H9 (cell line): ENCODE results near the gene EHHADH. TPM values are rescaled to one million over a fixed set of nuclear protein-coding genes. Genes with fewer than 3 reads are reported as not detected.

Source experiments
- DNase-seq: peaks from one replicate; pipeline ENCODE4 v3.0.0-alpha.2; 2017
- H2AFZ ChIP-seq: one replicate; pipeline ENCODE4 v1.6.1; 2013; ENCODE audit warnings: mild to moderate bottlenecking, low read length, control low read depth, moderate library complexity
- H2AK5ac ChIP-seq: 2 replicates; pipeline ENCODE4 v1.6.1; 2013; ENCODE audit warnings: low read length, control low read depth, mixed read lengths; ENCODE audit not compliant: insufficient read length
- H2BK120ac ChIP-seq: one replicate; pipeline ENCODE4 v1.6.1; 2013; ENCODE audit warnings: low read depth, mild to moderate bottlenecking, low read length, control low read depth, inconsistent platforms; ENCODE audit not compliant: poor library complexity, severe bottlenecking
- H2BK12ac ChIP-seq: 2 replicates; pipeline ENCODE4 v1.6.1; 2013; ENCODE audit warnings: low read length, control low read depth, mixed read lengths, low read depth; ENCODE audit not compliant: insufficient read length
- H2BK15ac ChIP-seq: 2 replicates; pipeline ENCODE4 v1.6.1; 2013; ENCODE audit warnings: low read depth, low read length, control low read depth
- H2BK20ac ChIP-seq: one replicate; pipeline ENCODE4 v1.6.1; 2013; ENCODE audit warnings: low read depth, mild to moderate bottlenecking, low read length, control low read depth, inconsistent platforms; ENCODE audit not compliant: poor library complexity, severe bottlenecking
- H2BK5ac ChIP-seq: 2 replicates; pipeline ENCODE4 v1.6.1; 2013; ENCODE audit warnings: low read length, control low read depth, mixed read lengths; ENCODE audit not compliant: insufficient read length
- H3K14ac ChIP-seq: 2 replicates; pipeline ENCODE4 v1.6.1; 2013; ENCODE audit warnings: low read length, control low read depth; ENCODE audit not compliant: insufficient read depth
- H3K18ac ChIP-seq: 2 replicates; pipeline ENCODE4 v1.6.1; 2013; ENCODE audit warnings: low read depth, mild to moderate bottlenecking, mixed read lengths, low read length, control low read depth; ENCODE audit not compliant: insufficient read length
- H3K23ac ChIP-seq: 2 replicates; pipeline ENCODE4 v1.6.1; 2013; ENCODE audit warnings: low read length, control low read depth, mixed read lengths, low read depth; ENCODE audit not compliant: insufficient read length
- H3K23me2 ChIP-seq: 2 replicates; pipeline ENCODE4 v1.6.1; 2013; ENCODE audit warnings: low read depth, mild to moderate bottlenecking, mixed read lengths, low read length, control low read depth; ENCODE audit not compliant: insufficient read length, poor library complexity, severe bottlenecking
- H3K27ac ChIP-seq: 2 replicates; pipeline ENCODE4 v1.5.1; 2013; ENCODE audit warnings: low read length, control low read depth, mixed read lengths, low read depth; ENCODE audit not compliant: insufficient read length
- H3K27me3 ChIP-seq: 2 replicates; pipeline ENCODE4 v1.6.1; 2013; ENCODE audit warnings: low read length, control low read depth, inconsistent platforms; ENCODE audit not compliant: insufficient read depth
- H3K4ac ChIP-seq: 2 replicates; pipeline ENCODE4 v1.6.1; 2013; ENCODE audit warnings: low read depth, mild to moderate bottlenecking, control low read depth, inconsistent platforms, low read length, moderate library complexity
- H3K4me1 ChIP-seq: 2 replicates; pipeline ENCODE4 v1.6.1; 2013; ENCODE audit warnings: low read length, control low read depth, inconsistent platforms; ENCODE audit not compliant: insufficient read depth
- H3K4me2 ChIP-seq: 2 replicates; pipeline ENCODE4 v1.6.1; 2013; ENCODE audit warnings: low read length, control low read depth, mixed read lengths; ENCODE audit not compliant: insufficient read length, insufficient read depth
- H3K56ac ChIP-seq: 2 replicates; pipeline ENCODE4 v1.6.1; 2013; ENCODE audit warnings: low read depth, mild to moderate bottlenecking, mixed read lengths, low read length, control low read depth; ENCODE audit not compliant: insufficient read length
- H3K79me1 ChIP-seq: 2 replicates; pipeline ENCODE4 v1.6.1; 2013; ENCODE audit warnings: low read depth, mild to moderate bottlenecking, moderate library complexity, low read length, control low read depth, inconsistent platforms; ENCODE audit not compliant: insufficient read depth, poor library complexity, severe bottlenecking
- H3K79me2 ChIP-seq: 2 replicates; pipeline ENCODE4 v1.6.1; 2013; ENCODE audit warnings: low read length, control low read depth, inconsistent platforms; ENCODE audit not compliant: insufficient read depth
- H3K9ac ChIP-seq: 2 replicates; pipeline ENCODE4 v1.6.1; 2013; ENCODE audit warnings: low read length, control low read depth, mixed read lengths; ENCODE audit not compliant: insufficient read length; ENCODE audit errors: extremely low read depth
- H3K9me3 ChIP-seq: one replicate; pipeline ENCODE4 v1.6.1; 2013; ENCODE audit warnings: low read depth, low read length, inconsistent platforms; ENCODE audit not compliant: control insufficient read depth
- H3T11ph ChIP-seq: one replicate; pipeline ENCODE4 v1.6.1; 2013; ENCODE audit warnings: mild to moderate bottlenecking, low read length, control low read depth, inconsistent platforms
- H4K20me1 ChIP-seq: one replicate; pipeline ENCODE4 v1.6.1; 2013; ENCODE audit not compliant: control insufficient read depth, insufficient read length, insufficient read depth
- H4K5ac ChIP-seq: 2 replicates; pipeline ENCODE4 v1.6.1; 2013; ENCODE audit warnings: low read depth, mild to moderate bottlenecking, mixed read lengths, low read length, control low read depth; ENCODE audit not compliant: insufficient read length
- H4K8ac ChIP-seq: replicated peaks from 2 replicates; pipeline ENCODE4 v1.6.1; 2013; ENCODE audit warnings: low read length, control low read depth, mixed read lengths, low read depth; ENCODE audit not compliant: insufficient read length
- H4K91ac ChIP-seq: 2 replicates; pipeline ENCODE4 v1.6.1; 2013; ENCODE audit warnings: low read depth, mild to moderate bottlenecking, moderate library complexity, mixed read lengths, low read length, control low read depth; ENCODE audit not compliant: insufficient read length
- H3K27ac Mint-ChIP-seq, 3 experiments: 2 replicates in 2 of 3; 3 replicates in 1 of 3; pipeline ENCODE4 v1.8.0; 2020 to 2021; ENCODE audit warnings: mixed read lengths in 3 of 3, mild to moderate bottlenecking in 1 of 3, moderate library complexity in 1 of 3
- H3K27me3 Mint-ChIP-seq: 2 replicates; pipeline ENCODE4 v1.8.0; 2021; ENCODE audit warnings: low read depth, mild to moderate bottlenecking, moderate library complexity, mixed read lengths
- H3K36me3 Mint-ChIP-seq, 3 experiments: 2 replicates in 2 of 3; 3 replicates in 1 of 3; pipeline ENCODE4 v1.8.0; 2020 to 2021; ENCODE audit warnings: low read depth in 3 of 3, mixed read lengths in 3 of 3; ENCODE audit not compliant: insufficient read depth in 1 of 3
- H3K4me1 Mint-ChIP-seq, 2 experiments: 2 replicates each; pipeline ENCODE4 v1.8.0; 2020; ENCODE audit warnings: mixed read lengths in 2 of 2
- H3K4me3 Mint-ChIP-seq, 2 experiments: 2 replicates in 1 of 2; 3 replicates in 1 of 2; pipeline ENCODE4 v1.8.0; 2020 to 2021; ENCODE audit warnings: mild to moderate bottlenecking in 2 of 2, mixed read lengths in 2 of 2, moderate library complexity in 1 of 2
- H3K9me3 Mint-ChIP-seq, 2 experiments: 2 replicates in 1 of 2; 3 replicates in 1 of 2; pipeline ENCODE4 v1.8.0; 2020; ENCODE audit warnings: mild to moderate bottlenecking in 2 of 2, mixed read lengths in 2 of 2, moderate library complexity in 1 of 2
- WGBS: extraction: QIAGEN DNeasy Blood & Tissue Kit; methylation state at CpG from one replicate; pipeline ENCODE4 v1.1.7; 2013; ENCODE audit warnings: missing lambda C conversion rate, low lambda C conversion rate, mixed read lengths; ENCODE audit not compliant: insufficient read length; ENCODE audit errors: extremely low coverage; 5-methylcytosine and 5-hydroxymethylcytosine counted together
- total RNA-seq: library from RNA; stranded (reverse); gene quantifications from 2 replicates; pipeline ENCODE4 v1.2.1, GENCODE V29; 2021
- TF ChIP-seq, protein P1 (sequence below): fragments of 200-600 bp; sonication (generic); conservative IDR thresholded peaks from 3 replicates; pipeline ENCODE4 v1.8.0; 2021; ENCODE audit warnings: antibody characterized with exemption, mild to moderate bottlenecking

Gene EHHADH
- total RNA-seq, 1 experiment from 2014 or later = 2.1 TPM

DNA sequence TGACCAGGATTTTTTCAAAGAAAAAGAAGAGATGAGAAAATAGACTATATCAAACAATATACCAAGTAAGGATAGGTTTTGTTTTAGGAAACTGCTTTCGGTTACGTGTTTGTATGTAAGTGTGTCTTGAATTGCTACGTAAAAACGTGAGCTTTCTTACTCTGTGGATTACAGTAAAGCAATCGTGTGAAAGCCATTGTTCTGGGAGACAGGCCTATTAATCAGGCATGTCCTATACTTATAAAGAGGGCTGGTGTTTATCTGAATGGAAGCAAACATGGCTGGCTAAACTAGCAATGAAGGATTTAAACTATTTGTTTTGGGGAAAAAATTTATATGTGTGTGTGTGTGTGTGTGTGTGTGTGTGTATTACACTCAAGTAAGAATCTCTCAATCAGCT lies 2.6 kb downstream of the EHHADH start:
- H2AFZ ChIP-seq = no peak overlapping the region
- no peak overlapping the region for H3K27ac Mint-ChIP-seq
- no peak overlapping the region for H3K27ac ChIP-seq
- TF ChIP-seq, protein P1, sequence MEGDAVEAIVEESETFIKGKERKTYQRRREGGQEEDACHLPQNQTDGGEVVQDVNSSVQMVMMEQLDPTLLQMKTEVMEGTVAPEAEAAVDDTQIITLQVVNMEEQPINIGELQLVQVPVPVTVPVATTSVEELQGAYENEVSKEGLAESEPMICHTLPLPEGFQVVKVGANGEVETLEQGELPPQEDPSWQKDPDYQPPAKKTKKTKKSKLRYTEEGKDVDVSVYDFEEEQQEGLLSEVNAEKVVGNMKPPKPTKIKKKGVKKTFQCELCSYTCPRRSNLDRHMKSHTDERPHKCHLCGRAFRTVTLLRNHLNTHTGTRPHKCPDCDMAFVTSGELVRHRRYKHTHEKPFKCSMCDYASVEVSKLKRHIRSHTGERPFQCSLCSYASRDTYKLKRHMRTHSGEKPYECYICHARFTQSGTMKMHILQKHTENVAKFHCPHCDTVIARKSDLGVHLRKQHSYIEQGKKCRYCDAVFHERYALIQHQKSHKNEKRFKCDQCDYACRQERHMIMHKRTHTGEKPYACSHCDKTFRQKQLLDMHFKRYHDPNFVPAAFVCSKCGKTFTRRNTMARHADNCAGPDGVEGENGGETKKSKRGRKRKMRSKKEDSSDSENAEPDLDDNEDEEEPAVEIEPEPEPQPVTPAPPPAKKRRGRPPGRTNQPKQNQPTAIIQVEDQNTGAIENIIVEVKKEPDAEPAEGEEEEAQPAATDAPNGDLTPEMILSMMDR = no peak
- no peak overlapping the region for H3T11ph ChIP-seq
- H3K4me1 Mint-ChIP-seq = peaks cover 5 to 8% of the 10 kb centered on the region in 2 experiments; a peak in 3 of 4 replicates
- no peak overlapping the region for H3K4me3 Mint-ChIP-seq
- no peak overlapping the region for H2AK5ac ChIP-seq
- DNase-seq = no peak
- H3K9me3 ChIP-seq = no peaks in the 10 kb centered on the region
- no peak overlapping the region for H2BK5ac ChIP-seq
- no peak overlapping the region for H2BK120ac ChIP-seq
- H3K9ac ChIP-seq = no peak overlapping the region
- H3K79me2 ChIP-seq = no peaks in the 10 kb centered on the region
- H3K4me1 ChIP-seq = no peaks in the 10 kb centered on the region
- H3K4me2 ChIP-seq = no peak overlapping the region
- no peak overlapping the region for H4K5ac ChIP-seq
- H4K8ac ChIP-seq = no peak overlapping the region
- H3K79me1 ChIP-seq = no peaks in the 10 kb centered on the region
- peaks cover 4% of the 10 kb centered on the region for H3K23me2 ChIP-seq
- no peak overlapping the region for H4K91ac ChIP-seq
- no peak overlapping the region for H3K4ac ChIP-seq
- no peak overlapping the region for H2BK12ac ChIP-seq
- peaks cover 5% of the 10 kb centered on the region for H3K27me3 Mint-ChIP-seq
- no peak overlapping the region for H3K18ac ChIP-seq
- H3K56ac ChIP-seq = no peak overlapping the region
- WGBS = no CpG with 5 or more reads among the region's 5 CpGs
- no peak overlapping the region for H2BK20ac ChIP-seq
- H3K36me3 Mint-ChIP-seq = peaks cover 0 to 2% (median 0%) of the 10 kb centered on the region in 3 experiments; a peak in 3 of 7 replicates
- no peaks in the 10 kb centered on the region for H3K27me3 ChIP-seq
- no peaks in the 10 kb centered on the region for H4K20me1 ChIP-seq
- H3K14ac ChIP-seq = no peak overlapping the region
- H3K23ac ChIP-seq = no peak overlapping the region
- peaks cover 3 to 7% of the 10 kb centered on the region in 2 experiments; a peak in 3 of 5 replicates for H3K9me3 Mint-ChIP-seq
- H2BK15ac ChIP-seq = no peak overlapping the region
